Subcutaneous adipose tissue (tissue), 4 donors: ENCODE results near the gene TACR3. TPM values are rescaled to one million over a fixed set of nuclear protein-coding genes. Genes with fewer than 3 reads are reported as not detected.

ENCODE experiments used
- CTCF ChIP-seq: fragments of 450-650 bp; IDR thresholded peaks from one replicate; pipeline ENCODE4 v1.5.1; 2016; ENCODE audit warnings: low read depth, mild to moderate bottlenecking, control low read depth, antibody characterized with exemption, moderate library complexity
- total RNA-seq, 4 donors: library from RNA; depleted of rRNA; stranded (reverse); fragments of >200 nt; gene quantifications; one replicate each; pipeline ENCODE4 v1.1.0, GENCODE V29; 2016

Gene TACR3
- total RNA-seq, 4 donors from 2014 or later: not detected

GRCh38 chr4:103626296-103626695, 93.5 kb downstream of the TACR3 start:
- no peak for TF ChIP-seq CTCF

GRCh38 chr4:103591841-103592240, 127.9 kb downstream of the TACR3 start:
- no peak for TF ChIP-seq CTCF

GRCh38 chr4:103567591-103567990, 152.2 kb downstream of the TACR3 start:
- no peak for TF ChIP-seq CTCF
